GM10266 (cell line): ENCODE results near the gene CHPT1.
"Not testable (repeated sequence)": the region's sequence is repeated elsewhere in the genome, so short reads cannot be mapped to it uniquely, and the experiment has no call there.

Experiments
- DNase-seq: peaks from one replicate; pipeline ENCODE4 v3.0.0; 2012; ENCODE audit errors: extremely low spot score
- TF ChIP-seq, protein P1 (sequence below): IDR thresholded peaks from 2 replicates; pipeline ENCODE4 v1.5.1; 2012; ENCODE audit warnings: mild to moderate bottlenecking, low read depth; ENCODE audit not compliant: control insufficient read depth, insufficient read depth; ENCODE audit errors: missing control alignments

CHPT1 gene

DNA sequence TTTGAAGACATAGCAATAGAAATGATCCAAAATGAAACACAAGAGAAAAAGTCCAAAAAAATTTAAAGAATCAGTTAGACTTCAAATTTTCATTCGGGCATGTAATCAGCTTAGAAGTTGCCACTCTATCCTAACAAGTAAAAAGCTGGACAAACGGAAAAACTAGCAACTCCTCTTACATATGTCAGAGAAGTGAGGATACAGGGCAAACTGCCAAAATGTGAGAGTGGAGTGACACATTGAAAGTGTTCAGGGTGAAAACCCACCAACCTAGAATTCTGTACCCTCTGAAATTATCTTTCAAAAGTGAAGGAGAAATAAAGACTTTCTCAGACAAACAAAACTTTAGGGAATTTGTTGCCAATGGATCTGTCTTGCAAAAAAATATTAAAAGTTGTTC is 42.0 kb upstream of the CHPT1 start:
- TF ChIP-seq, protein P1, sequence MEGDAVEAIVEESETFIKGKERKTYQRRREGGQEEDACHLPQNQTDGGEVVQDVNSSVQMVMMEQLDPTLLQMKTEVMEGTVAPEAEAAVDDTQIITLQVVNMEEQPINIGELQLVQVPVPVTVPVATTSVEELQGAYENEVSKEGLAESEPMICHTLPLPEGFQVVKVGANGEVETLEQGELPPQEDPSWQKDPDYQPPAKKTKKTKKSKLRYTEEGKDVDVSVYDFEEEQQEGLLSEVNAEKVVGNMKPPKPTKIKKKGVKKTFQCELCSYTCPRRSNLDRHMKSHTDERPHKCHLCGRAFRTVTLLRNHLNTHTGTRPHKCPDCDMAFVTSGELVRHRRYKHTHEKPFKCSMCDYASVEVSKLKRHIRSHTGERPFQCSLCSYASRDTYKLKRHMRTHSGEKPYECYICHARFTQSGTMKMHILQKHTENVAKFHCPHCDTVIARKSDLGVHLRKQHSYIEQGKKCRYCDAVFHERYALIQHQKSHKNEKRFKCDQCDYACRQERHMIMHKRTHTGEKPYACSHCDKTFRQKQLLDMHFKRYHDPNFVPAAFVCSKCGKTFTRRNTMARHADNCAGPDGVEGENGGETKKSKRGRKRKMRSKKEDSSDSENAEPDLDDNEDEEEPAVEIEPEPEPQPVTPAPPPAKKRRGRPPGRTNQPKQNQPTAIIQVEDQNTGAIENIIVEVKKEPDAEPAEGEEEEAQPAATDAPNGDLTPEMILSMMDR = no peak
- DNase-seq = no peak

DNA sequence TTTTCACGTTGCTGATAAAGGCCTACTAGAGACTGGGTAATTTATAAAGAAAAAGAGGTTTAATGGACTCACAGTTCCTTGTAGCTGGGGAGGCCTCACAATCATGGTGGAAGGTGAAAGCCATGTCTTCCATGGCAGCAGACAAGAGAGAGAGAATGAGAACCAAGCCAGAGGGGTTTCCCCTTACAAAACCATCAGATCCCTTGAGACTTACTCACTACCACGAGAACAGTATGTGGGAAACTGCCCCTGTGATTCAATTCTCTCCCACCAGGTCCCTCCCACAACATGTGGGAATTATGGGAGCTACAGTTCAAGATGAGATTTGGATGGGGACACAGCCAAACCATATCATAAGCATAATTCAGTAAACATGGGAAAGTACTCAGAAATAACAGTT is 36.8 kb upstream of the CHPT1 start:
- not testable (repeated sequence) for DNase-seq

DNA sequence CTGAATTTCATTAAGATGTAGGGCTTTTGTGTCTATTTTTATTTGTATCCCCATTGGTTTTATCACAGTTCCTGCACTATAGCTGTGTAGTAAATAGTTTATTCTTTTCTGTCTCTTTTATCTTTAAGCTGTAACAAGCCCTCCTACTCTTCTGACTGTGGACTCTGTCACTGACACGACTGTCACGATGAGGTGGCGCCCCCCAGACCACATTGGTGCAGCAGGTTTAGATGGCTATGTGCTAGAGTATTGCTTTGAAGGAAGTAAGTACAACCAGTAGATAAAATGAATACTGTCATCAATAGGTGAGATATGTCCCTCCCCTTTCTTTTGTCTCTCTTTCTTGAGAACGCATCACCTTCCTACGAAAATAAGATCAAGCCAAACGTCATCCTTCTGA is 34.1 kb upstream of the CHPT1 start:
- DNase-seq = no peak

DNA sequence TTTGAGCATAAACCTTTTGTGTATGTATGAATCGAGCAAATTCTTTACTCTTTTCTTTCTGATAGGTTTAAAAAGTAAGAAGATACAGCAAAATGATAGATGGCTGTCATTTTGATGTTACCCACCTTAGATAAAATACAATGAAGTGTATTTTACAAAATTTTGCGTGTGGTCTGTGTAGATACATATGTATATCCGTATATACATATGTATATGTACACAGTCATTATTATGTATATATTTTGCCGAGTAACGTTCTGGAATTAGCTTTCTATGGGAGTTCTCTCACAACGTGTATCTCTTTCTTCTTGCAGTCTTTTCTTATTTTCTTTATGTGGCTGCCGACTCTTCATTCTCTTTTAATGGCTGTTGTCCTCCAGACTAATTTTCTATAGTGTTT is 32.4 kb upstream of the CHPT1 start:
- TF ChIP-seq, protein P1 = no peak
- DNase-seq = no peak

More for the DNA sequence above, 34.1 kb upstream of the CHPT1 start:
- TF ChIP-seq, protein P1 = no peak

DNA sequence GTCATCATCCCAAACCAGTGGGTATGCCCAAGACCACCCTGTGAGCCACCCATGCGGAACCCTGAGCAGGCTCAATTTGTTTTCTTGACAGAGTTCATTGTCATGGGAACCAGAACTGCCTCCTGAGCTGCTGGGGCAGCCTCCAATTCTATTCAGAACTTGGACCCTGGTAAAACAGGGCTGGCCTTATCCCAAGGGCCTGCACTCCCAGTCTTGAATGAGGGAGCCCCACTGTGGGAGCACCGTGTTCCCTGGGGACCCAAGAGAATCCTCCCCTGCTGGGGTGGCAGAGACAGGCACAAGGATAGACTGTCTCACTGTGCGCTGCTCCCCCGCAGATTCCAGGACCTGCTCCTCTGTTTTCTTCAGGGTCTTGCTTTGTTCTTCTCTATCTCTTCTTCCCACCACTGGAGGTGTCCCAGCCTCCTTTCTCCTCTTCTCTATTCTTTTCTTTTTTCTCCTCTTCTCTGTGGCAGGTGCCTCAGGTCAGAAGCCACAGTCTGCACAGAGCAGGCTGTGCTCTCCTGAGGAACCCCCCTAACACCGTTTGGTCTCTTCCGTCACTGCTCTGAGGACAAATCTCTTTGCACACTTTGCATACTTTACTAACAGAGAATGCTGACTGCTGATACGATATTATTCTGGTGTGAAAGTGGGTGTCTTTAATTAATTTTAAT is 31.2 kb upstream of the CHPT1 start:
- TF ChIP-seq, protein P1 = no peak
- DNase-seq = no peak

DNA sequence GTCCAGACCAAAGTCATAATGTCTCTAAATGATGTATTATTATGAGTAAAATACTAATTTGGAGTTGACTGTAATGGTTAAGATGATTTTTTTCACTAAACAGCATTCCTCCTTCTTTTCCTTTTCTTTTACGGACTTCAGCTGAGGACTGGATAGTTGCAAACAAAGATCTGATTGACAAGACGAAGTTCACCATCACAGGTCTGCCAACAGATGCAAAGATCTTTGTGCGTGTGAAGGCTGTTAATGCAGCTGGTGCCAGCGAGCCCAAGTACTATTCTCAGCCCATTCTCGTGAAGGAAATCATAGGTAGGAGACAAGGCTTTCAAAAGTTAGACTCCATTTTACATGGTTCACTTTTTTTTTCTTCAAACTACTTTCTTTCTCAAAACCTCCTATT is 29.8 kb upstream of the CHPT1 start:
- TF ChIP-seq, protein P1 = no peak
- no peak for DNase-seq

DNA sequence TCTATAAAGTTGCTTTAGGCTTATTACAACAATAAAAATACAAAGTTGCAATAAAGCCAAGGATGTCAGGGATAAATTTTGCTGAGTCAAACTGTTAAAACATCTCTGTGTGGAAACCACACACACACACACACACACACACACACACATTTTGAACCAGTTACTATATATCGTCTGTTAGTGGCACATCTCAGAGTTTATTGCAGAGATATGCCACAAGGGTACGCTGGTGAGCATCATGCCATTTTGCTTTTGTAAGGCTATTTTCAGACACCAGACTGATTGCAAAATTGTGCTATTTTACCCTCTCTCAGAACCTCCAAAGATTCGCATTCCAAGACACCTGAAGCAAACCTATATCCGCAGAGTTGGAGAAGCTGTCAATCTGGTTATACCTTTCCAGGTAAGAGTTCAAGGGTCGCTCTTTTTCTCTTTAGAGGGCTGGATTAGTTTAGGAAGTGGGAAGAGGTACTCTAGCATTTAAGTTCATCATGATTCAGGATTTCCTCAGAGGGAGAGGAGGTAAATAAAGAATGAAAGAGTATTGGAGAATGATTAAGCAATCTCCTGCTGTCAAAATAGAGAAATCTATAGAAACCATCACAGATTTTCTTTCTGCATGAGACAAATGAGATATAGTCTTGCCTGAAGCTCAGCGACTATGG is 27.3 kb upstream of the CHPT1 start:
- peak; percentile 25 for DNase-seq
- TF ChIP-seq, protein P1 = peak; percentile 60
